Measurements from ENCODE around the gene HBEGF.
A peak's percentile ranks its signal among the peaks of the same experiment; 100 is the strongest.

The HBEGF gene

GRCh38 chr5:140365282-140365681 is 18.9 kb upstream of the HBEGF start:
- no peak for TF ChIP-seq CTCF (IDR thresholded peaks at IDR 0.05)

DNA sequence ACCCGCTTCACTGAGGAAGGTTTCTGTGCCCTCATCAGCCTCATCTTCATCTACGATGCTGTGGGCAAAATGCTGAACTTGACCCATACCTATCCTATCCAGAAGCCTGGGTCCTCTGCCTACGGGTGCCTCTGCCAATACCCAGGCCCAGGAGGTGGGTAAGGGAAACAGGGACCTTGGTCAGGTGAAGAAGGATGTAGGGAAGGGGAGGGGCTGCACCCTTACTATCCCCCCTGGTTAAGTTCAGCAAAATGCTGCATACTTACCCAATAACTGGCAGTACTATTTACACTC is 18.0 kb upstream of the HBEGF start:
- no peak for TF ChIP-seq CTCF (IDR thresholded peaks at IDR 0.05)

DNA sequence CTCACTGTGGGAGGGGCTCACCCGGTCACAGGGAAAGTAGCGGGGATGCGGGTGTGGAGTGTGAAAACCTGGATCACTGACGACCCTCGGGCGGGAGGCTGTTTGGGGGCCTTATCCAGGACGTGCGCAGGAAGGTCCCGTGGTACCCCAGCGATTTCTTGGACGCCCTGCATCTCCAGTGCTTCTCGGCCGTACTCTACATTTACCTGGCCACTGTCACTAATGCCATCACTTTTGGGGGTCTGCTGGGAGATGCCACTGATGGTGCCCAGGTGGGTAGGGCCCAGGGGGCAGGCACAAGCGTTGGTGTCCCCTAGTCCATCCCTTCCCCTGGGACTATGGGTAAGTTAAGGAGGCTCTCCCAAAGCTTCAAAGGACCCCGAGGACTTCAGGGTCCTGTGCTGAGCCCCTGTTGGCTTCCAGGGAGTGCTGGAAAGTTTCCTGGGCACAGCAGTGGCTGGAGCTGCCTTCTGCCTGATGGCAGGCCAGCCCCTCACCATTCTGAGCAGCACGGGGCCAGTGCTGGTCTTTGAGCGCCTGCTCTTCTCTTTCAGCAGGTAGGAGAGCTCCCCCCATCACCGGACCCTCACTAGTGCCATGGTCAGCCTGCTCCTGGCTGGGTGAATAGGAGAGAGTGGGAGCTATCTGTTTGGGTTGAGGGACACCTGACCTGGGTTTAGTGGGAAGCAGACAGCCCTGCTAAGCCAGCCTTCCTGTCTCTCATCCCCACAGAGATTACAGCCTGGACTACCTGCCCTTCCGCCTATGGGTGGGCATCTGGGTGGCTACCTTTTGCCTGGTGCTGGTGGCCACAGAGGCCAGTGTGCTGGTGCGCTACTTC is 17.4 kb upstream of the HBEGF start:
- TF ChIP-seq CTCF (IDR thresholded peaks at IDR 0.05) = no peak

DNA sequence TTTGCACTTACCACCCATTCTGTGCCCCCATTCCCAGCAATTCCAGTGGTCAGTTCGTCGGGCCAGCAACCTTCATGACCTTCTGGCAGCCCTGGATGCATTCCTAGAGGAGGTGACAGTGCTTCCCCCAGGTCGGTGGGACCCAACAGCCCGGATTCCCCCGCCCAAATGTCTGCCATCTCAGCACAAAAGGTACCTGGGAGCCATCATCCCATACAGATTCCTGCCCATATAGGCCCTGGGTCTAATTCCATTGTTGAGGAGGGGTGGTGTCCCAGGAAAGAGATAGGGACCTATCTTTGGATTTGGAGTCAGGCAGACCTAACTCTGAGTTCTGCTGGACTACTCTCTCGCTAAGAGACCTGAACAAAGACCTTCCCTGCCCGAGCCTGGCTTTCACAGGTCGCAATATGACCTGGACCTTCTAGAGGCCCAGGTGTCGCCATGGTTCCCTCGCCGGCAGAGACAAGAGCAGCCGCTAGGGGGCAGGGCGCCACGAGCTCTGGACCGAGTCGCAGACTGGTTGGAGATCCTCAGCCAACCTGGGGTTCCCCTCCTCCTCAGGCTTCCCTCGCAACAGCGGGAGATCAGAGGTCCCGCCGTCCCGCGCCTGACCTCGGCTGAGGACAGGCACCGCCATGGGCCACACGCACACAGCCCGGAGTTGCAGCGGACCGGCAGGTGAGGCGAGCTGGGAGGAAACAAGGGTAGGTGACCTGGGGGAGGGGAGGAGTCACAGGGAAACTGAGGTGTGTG is 16.6 kb upstream of the HBEGF start:
- peak; percentile 97 for TF ChIP-seq CTCF (IDR thresholded peaks at IDR 0.05)

GRCh38 chr5:140362311-140362710 is 15.9 kb upstream of the HBEGF start:
- TF ChIP-seq CTCF (IDR thresholded peaks at IDR 0.05) = no peak

- TF ChIP-seq CTCF (IDR thresholded peaks at IDR 0.05) = no peak
Measured at GRCh38 chr5:140361901-140362300, 15.5 kb upstream of the HBEGF start.

DNA sequence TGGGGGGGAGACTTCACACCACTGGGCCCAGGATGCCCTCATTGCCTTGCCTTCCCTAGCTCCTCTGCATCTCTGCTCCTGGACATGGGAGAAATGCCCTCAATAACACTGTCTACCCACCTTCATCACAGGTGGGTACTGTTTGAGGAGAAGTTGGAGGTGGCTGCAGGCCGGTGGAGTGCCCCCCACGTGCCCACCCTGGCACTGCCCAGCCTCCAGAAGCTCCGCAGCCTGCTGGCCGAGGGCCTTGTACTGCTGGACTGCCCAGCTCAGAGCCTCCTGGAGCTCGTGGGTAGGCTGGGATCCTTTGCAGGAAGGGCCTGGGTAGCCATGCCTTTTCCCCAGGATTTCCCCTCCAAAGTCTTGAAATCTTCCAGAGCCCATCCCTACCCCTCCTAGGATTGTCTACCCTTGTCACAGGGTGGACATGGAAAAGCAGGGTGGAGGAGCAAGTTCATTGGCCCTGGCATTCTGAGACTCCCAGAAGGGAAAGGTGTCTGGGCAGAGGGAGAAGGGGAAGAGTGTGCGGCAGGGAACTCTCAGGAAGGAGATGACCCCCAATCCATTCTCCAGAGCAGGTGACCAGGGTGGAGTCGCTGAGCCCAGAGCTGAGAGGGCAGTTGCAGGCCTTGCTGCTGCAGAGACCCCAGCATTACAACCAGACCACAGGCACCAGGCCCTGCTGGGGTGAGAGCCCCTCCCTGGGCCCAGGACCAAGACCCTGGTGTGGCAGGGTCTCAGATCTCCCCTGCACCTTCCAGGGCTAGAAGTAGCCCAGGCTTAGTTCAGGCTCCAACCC is 14.5 kb upstream of the HBEGF start:
- TF ChIP-seq CTCF (IDR thresholded peaks at IDR 0.05) = no peak

Measured in LNCAP (cell line).